Gastrocnemius medialis (tissue), 4 donors: ENCODE data around the gene TRMT11. TPM values are rescaled to one million over a fixed set of nuclear protein-coding genes. Genes with fewer than 3 reads are reported as not detected.

Experiments used
- ATAC-seq, 2 donors: fragments of 150-250 bp; one replicate each; pipeline ENCODE4 v1.9.1; 2016
- DNase-seq, 2 donors: peaks; one replicate each; pipeline ENCODE4 v3.0.0-alpha.2; 2019
- H3K27ac ChIP-seq, 4 donors: fragments of 200-600 bp; sonication (generic); 1 replicate in 1 of 4; 2 replicates in 3 of 4; pipeline ENCODE4 v1.5.1; 2016 to 2018; ENCODE audit warnings: mild to moderate bottlenecking in 2 of 4, moderate library complexity in 1 of 4
- H3K27me3 ChIP-seq, 3 donors: fragments of 200-600 bp; sonication (generic) in 2 of 3; 1 replicate in 1 of 3; 2 replicates in 2 of 3; pipeline versions ENCODE4 v1.5.1 to v1.6.0; 2016 to 2019; ENCODE audit warnings: mild to moderate bottlenecking in 1 of 3, moderate library complexity in 1 of 3
- H3K36me3 ChIP-seq, 2 donors: fragments of 200-600 bp; sonication (generic) in 1 of 2; one replicate each; pipeline ENCODE4 v1.5.1; 2017 to 2018
- H3K4me1 ChIP-seq, 2 donors: fragments of 200-600 bp; sonication (generic) in 1 of 2; one replicate each; pipeline ENCODE4 v1.5.1; 2016 to 2017; ENCODE audit warnings: mild to moderate bottlenecking in 2 of 2
- H3K4me3 ChIP-seq, 4 donors: fragments of 200-600 bp; sonication (generic) in 3 of 4; 1 replicate in 1 of 4; 2 replicates in 3 of 4; pipeline ENCODE4 v1.5.1; 2016 to 2019; ENCODE audit warnings: mild to moderate bottlenecking in 2 of 4
- H3K9me3 ChIP-seq, 3 donors: fragments of 200-600 bp; sonication (generic) in 2 of 3; 1 replicate in 1 of 3; 2 replicates in 2 of 3; pipeline ENCODE4 v1.5.1; 2016 to 2019
- POLR2A ChIP-seq, 2 donors: fragments of 450-650 bp; IDR thresholded peaks; one replicate each; pipeline ENCODE4 v1.6.1; 2017; ENCODE audit warnings: antibody characterized with exemption in 2 of 2, mild to moderate bottlenecking in 2 of 2, moderate library complexity in 2 of 2
- in situ Hi-C, 4 donors: fragments of 200-750 bp; cut with MboI; loops; one replicate each; pipeline versions ENCODE4 v1.15.0 to v1.8.0; 2017; ENCODE audit warnings: low sequenced_read_pairs in 4 of 4
- intact Hi-C: fragments of 100-400 bp; cut with DNase I; formaldehyde crosslinking; loops from one replicate; pipeline ENCODE4 v1.15.1; 2023; ENCODE audit warnings: low total_unique reads
- total RNA-seq, 4 donors: library from RNA; depleted of rRNA; stranded (reverse); fragments of >200 nt; gene quantifications; one replicate each; pipeline versions ENCODE4 v1.1.0 to v1.2.3, GENCODE V29; 2016
- TF ChIP-seq, protein P1 (sequence below), 5 experiments: fragments of 450-650 bp in 3 of 5; fragments of 200-600 bp in 2 of 5; sonication (generic) in 2 of 5; IDR thresholded peaks in 4 of 5; conservative IDR thresholded peaks in 1 of 5; 1 replicate in 4 of 5; 2 replicates in 1 of 5; pipeline ENCODE4 v1.5.1; 2016 to 2019; ENCODE audit warnings: antibody characterized with exemption in 5 of 5, mild to moderate bottlenecking in 3 of 5, moderate library complexity in 3 of 5

The TRMT11 gene
- total RNA-seq, 4 donors from 2014 or later = 2.5 to 10.2 (median 6.9) TPM

DNA sequence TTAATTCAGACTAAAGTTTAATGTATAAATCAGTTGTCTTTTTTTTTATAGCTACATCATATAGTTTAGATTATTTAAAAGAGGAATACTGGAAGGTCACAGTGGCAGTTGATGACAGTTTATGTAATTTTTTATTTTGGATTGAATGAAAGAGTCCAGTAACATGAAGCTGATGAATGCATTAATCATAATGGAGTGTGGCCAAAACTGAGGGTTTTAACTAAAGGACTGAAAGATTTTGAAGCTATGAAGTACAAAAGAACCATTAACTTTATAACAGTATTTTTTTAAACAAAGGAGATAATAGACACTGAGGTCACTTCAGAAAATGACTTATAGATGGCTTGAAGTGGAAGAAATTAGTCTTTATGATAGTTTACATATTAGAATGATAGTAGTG, 41.3 kb downstream of the TRMT11 start:
- ATAC-seq = no peak
- in situ Hi-C loops (no loop called here), intact Hi-C loops (loop anchor here (2.0 kb wide), 1 partner anchor 39 kb away; no protein-coding TSS in a partner anchor)
- Histone ChIP-seq H3K27me3 (no peaks in the 10 kb centered on the region), H3K27ac (no peak overlapping the region), H3K9me3 (no peaks in the 10 kb centered on the region), H3K4me1 (no peaks in the 10 kb centered on the region), H3K36me3 (peaks cover 0 to 21% of the 10 kb centered on the region in 2 donors), H3K4me3 (no peak overlapping the region)
- TF ChIP-seq, protein P1, sequence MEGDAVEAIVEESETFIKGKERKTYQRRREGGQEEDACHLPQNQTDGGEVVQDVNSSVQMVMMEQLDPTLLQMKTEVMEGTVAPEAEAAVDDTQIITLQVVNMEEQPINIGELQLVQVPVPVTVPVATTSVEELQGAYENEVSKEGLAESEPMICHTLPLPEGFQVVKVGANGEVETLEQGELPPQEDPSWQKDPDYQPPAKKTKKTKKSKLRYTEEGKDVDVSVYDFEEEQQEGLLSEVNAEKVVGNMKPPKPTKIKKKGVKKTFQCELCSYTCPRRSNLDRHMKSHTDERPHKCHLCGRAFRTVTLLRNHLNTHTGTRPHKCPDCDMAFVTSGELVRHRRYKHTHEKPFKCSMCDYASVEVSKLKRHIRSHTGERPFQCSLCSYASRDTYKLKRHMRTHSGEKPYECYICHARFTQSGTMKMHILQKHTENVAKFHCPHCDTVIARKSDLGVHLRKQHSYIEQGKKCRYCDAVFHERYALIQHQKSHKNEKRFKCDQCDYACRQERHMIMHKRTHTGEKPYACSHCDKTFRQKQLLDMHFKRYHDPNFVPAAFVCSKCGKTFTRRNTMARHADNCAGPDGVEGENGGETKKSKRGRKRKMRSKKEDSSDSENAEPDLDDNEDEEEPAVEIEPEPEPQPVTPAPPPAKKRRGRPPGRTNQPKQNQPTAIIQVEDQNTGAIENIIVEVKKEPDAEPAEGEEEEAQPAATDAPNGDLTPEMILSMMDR (IDR thresholded peaks at IDR 0.05 in 4 of 5, conservative IDR thresholded peaks at IDR 0.05 in 1 of 5) = no peak
- TF ChIP-seq POLR2A (IDR thresholded peaks at IDR 0.05) = no peak
- no peak for DNase-seq

DNA sequence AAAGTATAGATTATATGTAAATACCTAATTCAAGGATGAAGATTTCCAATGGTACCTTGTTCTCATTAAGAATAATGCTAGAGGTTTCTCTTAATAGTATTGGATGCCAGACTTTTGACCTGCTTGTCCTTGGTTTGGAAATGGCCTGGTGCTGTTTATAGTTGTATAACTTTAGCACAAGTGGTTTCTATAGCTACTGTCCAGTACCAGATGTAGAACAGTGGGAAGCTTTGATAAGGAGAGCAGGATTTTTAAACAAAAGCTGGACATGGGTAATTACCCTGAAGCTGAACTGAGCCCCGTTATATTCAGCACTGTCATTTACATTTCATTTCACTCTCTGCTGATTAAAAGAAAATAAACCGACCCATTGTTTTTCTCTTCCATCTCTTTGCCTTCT, 43.7 kb downstream of the TRMT11 start:
- Histone ChIP-seq H3K4me1 (peaks cover 13 to 14% of the 10 kb centered on the region in 2 donors), H3K27me3 (no peaks in the 10 kb centered on the region), H3K27ac (no peak overlapping the region), H3K9me3 (no peaks in the 10 kb centered on the region), H3K4me3 (no peak overlapping the region), H3K36me3 (peaks cover 0 to 8% of the 10 kb centered on the region in 2 donors)
- no peak for DNase-seq
- TF ChIP-seq, protein P1 (IDR thresholded peaks at IDR 0.05 in 4 of 5, conservative IDR thresholded peaks at IDR 0.05 in 1 of 5) = no peak
- TF ChIP-seq POLR2A (IDR thresholded peaks at IDR 0.05) = no peak
- in situ Hi-C loops = no loop called here
- ATAC-seq = no peak
- intact Hi-C loops = loop anchor here (5.0 kb wide), 1 partner anchor 1092 kb away; no protein-coding TSS in a partner anchor

DNA sequence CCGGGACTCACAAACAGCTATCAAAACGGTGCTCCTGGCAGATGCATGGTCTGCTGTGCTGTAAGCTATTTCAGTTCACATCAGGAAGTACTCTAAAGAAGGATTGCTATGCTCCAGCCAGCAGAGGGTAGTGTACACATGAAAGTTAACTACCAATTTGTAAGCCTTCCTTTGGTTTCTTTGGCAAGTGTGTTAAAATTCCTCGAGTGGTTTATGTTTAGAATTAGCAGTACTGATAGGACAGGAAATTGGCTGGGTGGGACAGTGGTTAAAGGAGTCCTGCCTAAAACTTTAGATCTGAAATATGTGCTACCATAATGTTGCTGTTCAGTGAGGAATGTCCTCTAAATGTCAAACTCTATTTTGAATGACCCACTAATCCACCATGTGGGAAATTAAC, 47.4 kb downstream of the TRMT11 start:
- Histone ChIP-seq H3K27me3 (no peaks in the 10 kb centered on the region), H3K4me3 (no peak overlapping the region), H3K4me1 (peaks cover 13 to 14% of the 10 kb centered on the region in 2 donors), H3K27ac (no peak overlapping the region), H3K9me3 (no peaks in the 10 kb centered on the region), H3K36me3 (no peaks in the 10 kb centered on the region)
- ATAC-seq = peak; percentile 58 to 78
- in situ Hi-C loops (no loop called here), intact Hi-C loops (loop anchor here (5.0 kb wide), 1 partner anchor 1089 kb away; no protein-coding TSS in a partner anchor)
- no peak for TF ChIP-seq POLR2A (IDR thresholded peaks at IDR 0.05)
- TF ChIP-seq, protein P1 (IDR thresholded peaks at IDR 0.05 in 4 of 5, conservative IDR thresholded peaks at IDR 0.05 in 1 of 5) = peak in 3 of 5 experiments; percentile 21 to 39 (median 37)
- DNase-seq = no peak

DNA sequence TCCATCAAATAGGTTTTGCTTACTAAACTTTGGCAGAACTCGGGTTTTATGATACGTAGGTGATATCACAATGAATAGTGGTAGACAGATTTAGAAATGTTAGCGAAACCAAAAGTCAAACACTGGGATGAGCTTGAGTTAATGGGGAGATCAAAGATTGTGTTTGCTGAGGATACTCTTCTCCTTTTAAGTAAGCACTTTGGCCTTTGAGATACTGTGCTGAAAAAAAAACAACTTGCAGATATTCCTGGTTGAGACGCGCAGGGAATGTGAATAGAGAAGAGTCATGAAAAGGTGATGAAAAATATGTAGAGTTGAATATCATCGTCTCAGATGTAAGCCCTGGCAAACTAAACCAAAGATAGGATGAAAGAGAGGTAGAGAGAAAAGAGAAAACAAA, 48.3 kb downstream of the TRMT11 start:
- no peak for TF ChIP-seq POLR2A (IDR thresholded peaks at IDR 0.05)
- TF ChIP-seq, protein P1 (IDR thresholded peaks at IDR 0.05 in 4 of 5, conservative IDR thresholded peaks at IDR 0.05 in 1 of 5) = no peak
- Histone ChIP-seq H3K27ac (no peak overlapping the region), H3K4me3 (no peak overlapping the region), H3K27me3 (no peaks in the 10 kb centered on the region), H3K4me1 (peaks cover 13 to 14% of the 10 kb centered on the region in 2 donors), H3K9me3 (no peaks in the 10 kb centered on the region), H3K36me3 (no peaks in the 10 kb centered on the region)
- intact Hi-C loops = loop anchor here (5.0 kb wide), 1 partner anchor 1088 kb away; no protein-coding TSS in a partner anchor
- DNase-seq = no peak
- no peak for ATAC-seq
- in situ Hi-C loops = no loop called here

DNA sequence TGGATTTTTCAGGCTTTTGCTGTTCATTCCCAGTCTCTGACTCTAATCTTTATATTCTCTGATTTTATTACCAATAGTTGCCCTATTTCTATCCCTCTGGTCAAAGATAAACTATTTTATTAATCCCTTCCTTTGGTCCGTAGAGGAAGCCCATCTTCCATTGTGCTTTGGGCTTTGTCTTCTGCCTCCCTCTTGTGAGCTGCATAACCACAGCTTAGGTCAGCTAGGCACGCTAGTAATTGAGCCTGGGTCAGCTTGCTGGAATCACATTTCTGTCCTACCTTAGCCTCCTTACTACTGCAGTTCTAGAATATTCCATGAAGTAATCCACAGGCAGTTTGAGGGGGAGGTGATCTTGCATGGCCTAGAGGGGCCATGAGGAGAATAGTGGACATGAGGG, 49.4 kb downstream of the TRMT11 start:
- Histone ChIP-seq H3K4me1 (peaks cover 13 to 14% of the 10 kb centered on the region in 2 donors), H3K4me3 (no peak overlapping the region), H3K27me3 (no peaks in the 10 kb centered on the region), H3K9me3 (no peaks in the 10 kb centered on the region), H3K27ac (no peak overlapping the region), H3K36me3 (no peaks in the 10 kb centered on the region)
- intact Hi-C loops (no loop called here), in situ Hi-C loops (no loop called here)
- no peak for DNase-seq
- no peak for ATAC-seq
- no peak for TF ChIP-seq POLR2A (IDR thresholded peaks at IDR 0.05)
- TF ChIP-seq, protein P1 (IDR thresholded peaks at IDR 0.05 in 4 of 5, conservative IDR thresholded peaks at IDR 0.05 in 1 of 5) = no peak
